ENCODE results near the gene ZIC5. TPM values are rescaled to one million over a fixed set of nuclear protein-coding genes. Genes with fewer than 3 reads are reported as not detected.

Gene ZIC5
- total and polyA plus RNA-seq, 9 of the 15 experiments (the other 6 are each of a cell fraction or from before 2014, with no cell fraction given): 0.57 to 2.0 (median 1.1) TPM

- ChIA-PET CTCF (ENCODE audit: low intra/inter-chr PET ratio) (no interaction called here), POLR2A (interaction anchor here (1.3 kb wide), 1 partner anchor 9 kb away, joined by 6 read pairs; the partner anchor contains the start of gene ZIC2)
- no peak overlapping the region for H3K27ac ChIP-seq (ENCODE audit: extremely low read depth, low read depth, low read length)
- intact Hi-C loops (cut with micrococcal nuclease): no loop called here
- H3K4me3 ChIP-seq: no peak overlapping the region
- no TSS peak for BruUV-seq (replicated peaks)
- no peaks in the 10 kb centered on the region for H3K9me1 ChIP-seq (ENCODE audit: control insufficient read depth, insufficient read depth, low read length)
- no peak for ATAC-seq
- no peak for DNase-seq (ENCODE audit: extremely low read depth in 1 of 4, low spot score in 3 of 4)
- in situ Hi-C loops (cut with MboI): no loop called here
- H4K20me1 ChIP-seq (replicated peaks; ENCODE audit: control insufficient read depth, insufficient read depth, low read length): no peaks in the 10 kb centered on the region
- H3K9me3 ChIP-seq (replicated peaks; ENCODE audit: control insufficient read depth, insufficient read depth, low read depth, low read length): no peaks in the 10 kb centered on the region
- FAIRE-seq: no peak
- H3K36me3 ChIP-seq (ENCODE audit: control insufficient read depth, insufficient read depth, low read length): peaks cover 2% of the 10 kb centered on the region; the same call in 1 of the 3 replicates
- H3K79me2 ChIP-seq (ENCODE audit: control insufficient read depth, insufficient read depth, low read length): no peaks in the 10 kb centered on the region
- H3K4me1 ChIP-seq (replicated peaks in 1 of 2; ENCODE audit: control insufficient read depth in 2 of 2, insufficient read depth in 2 of 2, low read length in 2 of 2): peaks cover 0 to 22% of the 10 kb centered on the region in 2 experiments; a peak in 2 of 5 replicates
- peaks cover 0 to 8% of the 10 kb centered on the region in 2 experiments; a peak in 3 of 5 replicates for H3K27me3 ChIP-seq (ENCODE audit: control insufficient read depth in 2 of 2, insufficient read depth in 2 of 2, low read length in 2 of 2)
- no peak overlapping the region for H3K4me2 ChIP-seq (ENCODE audit: insufficient read depth, low read length)
- no peak overlapping the region for H3K9ac ChIP-seq (ENCODE audit: insufficient read depth in 1 of 2, low read depth in 2 of 2, low read length in 2 of 2)
- H2AFZ ChIP-seq (ENCODE audit: low read depth, low read length): no peak overlapping the region
- no peak for TF ChIP-seq PHB2 (IDR thresholded peaks at IDR 0.05; ENCODE audit: low read depth)
- no peak for TF ChIP-seq ETS2 (tag; IDR thresholded peaks at IDR 0.05; ENCODE audit: borderline replicate concordance, poor library complexity, severe bottlenecking)
- no peak for TF ChIP-seq CBFA2T2 (conservative IDR thresholded peaks at IDR 0.05)
- no peak for TF ChIP-seq SUPT5H (IDR thresholded peaks at IDR 0.05)
- no peak for TF ChIP-seq RBM22 (IDR thresholded peaks at IDR 0.05; ENCODE audit: low read depth, low read length, poor library complexity, severe bottlenecking)
- TF ChIP-seq CHD7 (IDR thresholded peaks at IDR 0.05; ENCODE audit: low read depth, low read length): no peak
- TF ChIP-seq ZNF3 (CRISPR knock-in tag; IDR thresholded peaks at IDR 0.05): no peak
- TF ChIP-seq RBM25 (IDR thresholded peaks at IDR 0.05; ENCODE audit: low read depth, low read length, severe bottlenecking): no peak
- no peak for TF ChIP-seq TGIF2 (CRISPR knock-in tag; IDR thresholded peaks at IDR 0.05)
- TF ChIP-seq GATAD2A (IDR thresholded peaks at IDR 0.05): no peak
- 83% methylated on average over 9 of the region's 35 CpGs for WGBS (ENCODE audit: insufficient coverage, low coverage, missing lambda C conversion rate)
These were observed 19.7 kb upstream of the ZIC5 start for GRCh38 chr13:99991013-99991827.

Data from K562 (cell line).